CD4-positive, alpha-beta T cell treated with Interleukin-17A for 1 hour (primary cell): ENCODE data around the gene KBTBD8.

Experiments used
- DNase-seq: peaks from one replicate; pipeline ENCODE4 v3.0.0-alpha.2; 2020

KBTBD8 gene

DNA sequence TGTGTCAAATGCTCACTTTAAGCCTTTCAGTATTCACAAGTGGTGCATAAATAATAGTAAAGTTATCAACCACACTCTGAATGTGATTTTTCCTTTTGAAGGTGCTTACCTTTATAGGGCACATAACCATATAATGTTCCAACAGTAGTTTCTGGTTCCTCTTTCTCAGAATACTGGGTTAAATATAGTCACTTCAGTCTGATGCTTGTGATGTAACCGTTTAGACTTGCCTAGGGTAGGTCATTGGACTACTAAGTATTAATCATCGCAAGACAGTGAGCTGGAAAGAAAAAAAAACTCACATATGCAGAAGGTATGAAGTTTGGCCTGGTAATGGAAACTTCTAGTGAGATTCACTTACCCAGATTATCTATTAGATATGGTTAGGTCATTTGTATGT, 1.9 kb downstream of the KBTBD8 start:
- peak; percentile 21 for DNase-seq

DNA sequence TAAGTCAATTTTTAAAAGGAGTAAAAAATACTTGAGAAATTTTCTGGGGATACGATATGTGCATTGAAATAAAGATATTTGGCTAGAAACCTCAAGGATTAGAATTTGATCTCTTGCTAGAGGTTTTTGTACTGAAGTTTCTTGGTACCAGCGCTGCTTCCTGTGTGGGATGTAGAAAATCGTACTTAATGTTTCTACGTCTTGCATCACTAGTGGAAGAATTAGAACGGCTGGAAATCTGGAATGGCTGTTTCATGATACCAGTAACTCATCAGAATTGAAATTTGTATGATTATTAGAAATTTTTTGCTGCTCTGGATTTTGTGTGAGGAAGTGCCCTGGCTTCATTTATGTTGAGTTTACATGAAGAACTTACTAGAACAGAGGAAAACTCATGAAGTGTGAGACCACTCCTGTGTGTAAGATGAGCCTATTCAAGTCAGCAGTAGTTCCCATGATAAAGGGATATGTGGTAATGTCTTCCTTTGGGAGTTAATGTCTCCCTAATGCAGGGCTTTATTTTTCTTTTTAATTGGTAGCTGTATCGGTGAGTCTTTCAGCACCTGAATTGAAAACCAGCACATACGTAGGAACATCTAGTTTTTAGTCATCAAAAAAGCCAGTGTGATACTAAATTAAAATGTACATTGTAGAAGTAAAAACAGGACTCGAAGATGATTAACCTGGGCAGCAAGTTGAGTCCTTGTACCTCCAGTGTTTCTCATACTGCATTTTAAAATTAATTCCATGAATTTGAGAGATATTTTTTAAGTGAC, 3.2 kb downstream of the KBTBD8 start:
- DNase-seq = no peak

DNA sequence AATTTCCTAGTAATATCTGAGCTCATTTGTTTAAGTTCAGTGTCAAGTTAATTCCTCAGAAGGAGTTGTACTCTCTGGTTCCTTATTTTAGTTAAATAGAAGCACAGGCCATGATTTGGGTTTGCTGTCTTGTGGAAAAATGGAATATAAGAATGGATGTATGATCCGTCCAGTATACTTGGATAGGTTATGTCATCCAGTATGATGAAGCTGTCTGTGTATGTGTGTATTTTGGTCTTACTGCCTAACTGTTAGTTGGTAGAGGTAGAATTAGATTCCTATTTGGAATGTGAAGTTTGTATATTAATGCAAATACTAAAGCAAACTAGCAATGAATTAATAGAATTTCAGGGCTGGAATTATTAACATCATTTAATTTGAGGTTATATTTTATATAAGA, 7.9 kb downstream of the KBTBD8 start:
- no peak for DNase-seq

DNA sequence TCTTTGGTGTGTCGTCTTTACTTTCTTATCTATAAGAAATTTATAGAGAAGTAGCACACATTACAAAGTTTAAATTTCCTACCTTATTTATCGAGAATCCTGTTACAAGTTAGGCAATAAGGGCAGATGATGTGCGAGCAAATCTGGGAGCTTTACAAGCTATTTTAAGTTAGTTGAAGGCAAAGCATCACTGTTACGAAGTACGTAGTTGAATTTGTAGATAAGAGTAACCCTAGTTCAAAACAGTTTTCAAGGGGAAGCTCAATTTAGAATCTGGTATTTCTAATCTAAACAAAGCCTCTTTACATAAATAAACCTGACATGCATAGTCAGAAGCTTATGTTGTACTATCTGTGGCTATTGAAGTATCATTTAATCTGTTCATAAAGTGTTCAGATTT, 8.4 kb downstream of the KBTBD8 start:
- DNase-seq = no peak

DNA sequence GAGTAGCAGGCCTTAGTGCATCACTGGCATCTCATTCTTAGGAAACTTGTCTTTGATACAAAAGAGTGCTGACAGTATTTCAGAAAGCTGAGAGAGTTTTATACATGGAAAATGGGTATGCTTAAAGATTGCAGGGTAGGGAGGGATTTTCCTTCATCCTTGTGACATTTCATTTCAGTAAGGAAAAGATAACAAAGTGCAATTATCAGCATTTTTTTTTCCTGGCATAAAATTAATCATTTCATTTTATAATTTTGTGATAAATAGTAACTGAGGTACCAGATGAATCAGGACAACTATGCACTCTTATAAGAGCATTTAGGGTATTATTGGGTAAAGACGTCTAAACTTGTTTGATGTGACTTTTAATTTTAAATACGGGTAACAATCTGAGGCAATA, 10.3 kb downstream of the KBTBD8 start:
- DNase-seq = no peak

DNA sequence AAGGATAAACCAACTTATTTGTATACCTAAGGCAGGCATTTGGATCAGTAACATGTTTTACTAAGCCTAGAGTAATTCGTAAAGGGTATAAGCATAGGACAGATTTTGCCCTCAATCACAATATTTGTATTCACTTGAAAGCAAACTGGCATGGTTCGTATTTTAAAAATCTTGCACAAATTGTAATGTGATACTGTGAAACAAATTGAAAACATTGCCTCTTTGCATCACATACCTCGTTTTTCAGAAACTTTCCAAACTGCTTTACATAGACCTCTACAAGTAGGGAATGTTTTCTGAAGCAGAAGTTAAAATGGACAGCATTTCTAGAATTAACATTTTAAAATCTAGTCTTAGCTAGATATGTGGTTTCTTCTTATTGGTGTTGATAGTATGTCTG, 11.6 kb downstream of the KBTBD8 start:
- no peak for DNase-seq

DNA sequence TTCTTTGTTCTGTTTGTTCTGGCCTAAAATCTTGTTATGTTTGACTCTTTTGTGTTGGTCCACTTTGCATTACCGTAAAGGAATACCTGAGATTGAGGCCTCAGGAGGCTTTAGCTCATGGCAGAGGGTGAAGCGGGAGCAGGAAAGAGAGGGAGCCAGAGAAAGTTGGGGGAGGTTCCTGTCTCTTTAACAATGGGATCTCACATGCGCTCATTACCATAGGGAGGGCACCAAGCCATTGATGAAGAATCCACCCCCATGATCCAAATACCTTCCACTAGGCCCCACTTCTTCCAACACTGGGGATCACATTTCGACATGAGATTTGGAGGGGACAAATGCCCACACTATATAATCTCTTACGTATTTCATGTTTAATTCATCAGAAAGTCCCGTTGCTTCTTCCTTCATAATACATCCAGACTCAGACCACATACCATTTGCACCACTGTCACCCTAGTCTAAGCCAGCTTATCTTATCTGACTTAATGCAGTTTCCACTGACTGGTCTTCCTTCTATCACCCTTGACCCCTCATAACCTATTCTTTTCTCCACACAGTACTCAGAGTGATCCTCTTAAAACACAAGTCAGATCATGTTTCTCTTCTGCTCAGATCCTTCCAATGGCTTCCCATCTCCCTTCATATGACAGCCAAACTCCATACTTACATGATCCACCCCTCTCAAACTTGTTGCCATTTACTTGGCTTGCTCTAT, 13.5 kb downstream of the KBTBD8 start:
- DNase-seq = no peak

DNA sequence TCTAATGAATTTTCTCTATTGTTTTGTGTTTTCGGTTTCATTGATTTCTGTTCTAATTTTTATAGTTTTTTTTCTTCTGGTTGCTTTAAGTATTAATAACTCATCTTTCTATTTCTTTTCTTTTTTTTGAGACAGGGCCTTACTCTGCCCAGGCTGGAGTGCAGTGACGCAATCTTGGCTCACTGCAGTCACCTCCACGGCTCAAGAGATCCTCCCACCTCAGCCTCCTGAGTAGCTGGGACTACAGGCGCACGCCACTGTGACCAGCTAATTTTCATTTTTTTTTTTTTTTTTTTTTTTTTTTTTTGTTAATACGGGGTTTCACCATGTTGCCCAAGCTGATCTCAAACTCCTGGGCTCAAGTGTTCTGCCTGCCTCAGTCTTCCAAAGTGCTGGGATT, 14.5 kb downstream of the KBTBD8 start:
- no peak for DNase-seq

DNA sequence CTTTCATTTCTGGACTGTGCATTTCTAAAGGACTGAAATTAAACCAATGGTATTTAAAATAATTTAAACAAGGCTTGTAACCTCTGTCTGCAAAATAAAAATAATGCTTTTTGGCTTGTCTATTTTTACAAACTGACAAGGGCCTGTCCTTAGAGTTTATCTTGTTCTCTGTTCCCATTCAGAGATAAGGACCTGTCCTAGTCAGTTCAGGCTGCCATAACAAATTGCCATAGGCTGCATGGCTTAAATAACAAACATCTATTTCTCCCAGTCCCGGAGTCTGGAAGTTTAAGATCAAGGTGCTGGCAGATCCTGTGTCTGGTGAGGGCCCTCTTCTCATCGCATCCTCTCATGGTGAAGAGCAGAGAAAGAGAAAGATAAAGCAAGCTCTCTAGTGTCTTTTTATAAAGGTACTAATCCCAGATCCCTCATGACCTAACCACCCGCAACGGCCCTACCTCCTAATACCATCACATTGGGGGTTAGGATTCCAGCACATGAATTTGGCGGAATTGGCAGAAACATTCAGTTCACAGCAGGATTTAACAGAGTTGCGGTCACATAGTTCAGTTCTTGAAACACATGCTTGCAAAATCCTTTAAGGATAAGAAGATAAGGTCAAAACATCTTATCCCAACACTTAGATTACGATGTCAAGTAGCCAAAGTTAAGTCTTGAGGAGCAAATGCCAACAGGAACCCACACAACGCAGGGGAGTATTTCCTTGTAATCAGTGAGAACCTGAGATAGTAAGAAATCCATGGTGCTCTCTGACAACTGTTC, 17.8 kb downstream of the KBTBD8 start:
- no peak for DNase-seq

DNA sequence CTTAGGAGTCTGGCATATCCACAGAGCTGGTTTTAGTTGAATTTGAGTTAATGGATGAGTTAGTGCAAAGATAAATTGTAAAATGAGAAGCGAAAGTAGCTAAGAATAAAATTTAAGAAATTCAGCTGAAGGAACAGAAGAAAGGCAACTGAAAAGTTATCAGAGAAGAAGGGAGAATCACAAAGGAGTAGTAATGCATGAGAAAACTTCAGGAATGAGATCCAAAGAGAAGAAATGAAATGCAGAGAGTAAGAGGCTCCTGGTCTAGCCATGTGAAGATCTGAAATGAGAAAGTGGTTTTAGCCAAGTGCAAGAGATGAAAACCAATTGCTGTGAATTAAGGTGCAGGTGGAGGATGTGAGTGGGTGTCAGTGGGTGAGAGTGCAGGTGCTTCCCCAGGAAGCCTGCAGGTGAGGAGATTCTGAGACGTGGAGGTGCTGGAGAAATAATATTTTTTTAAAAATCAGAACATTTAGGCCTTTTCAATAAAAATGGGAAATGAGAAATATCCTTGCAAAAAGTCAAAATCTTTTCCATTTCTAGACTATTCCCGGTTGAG, 18.5 kb downstream of the KBTBD8 start:
- no peak for DNase-seq

DNA sequence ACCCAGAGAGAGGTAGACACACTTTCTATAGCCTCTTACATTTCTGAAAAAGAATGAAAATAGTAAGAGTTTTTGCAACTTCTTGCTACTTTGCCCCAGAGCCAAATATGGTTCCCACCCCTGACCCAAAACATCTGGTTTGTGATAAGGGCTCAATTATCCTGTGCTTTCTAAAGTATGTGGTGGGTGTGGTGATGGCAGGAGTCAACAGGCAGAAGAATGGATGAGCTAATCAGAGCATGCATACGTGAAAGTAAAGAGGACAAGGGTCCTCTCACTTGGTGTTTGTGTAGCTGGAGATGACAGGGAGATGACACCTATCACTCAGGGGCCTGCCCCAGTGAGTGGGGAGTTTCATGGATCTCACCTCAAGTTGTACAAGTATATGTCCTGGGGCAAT, 19.1 kb downstream of the KBTBD8 start:
- DNase-seq = no peak

DNA sequence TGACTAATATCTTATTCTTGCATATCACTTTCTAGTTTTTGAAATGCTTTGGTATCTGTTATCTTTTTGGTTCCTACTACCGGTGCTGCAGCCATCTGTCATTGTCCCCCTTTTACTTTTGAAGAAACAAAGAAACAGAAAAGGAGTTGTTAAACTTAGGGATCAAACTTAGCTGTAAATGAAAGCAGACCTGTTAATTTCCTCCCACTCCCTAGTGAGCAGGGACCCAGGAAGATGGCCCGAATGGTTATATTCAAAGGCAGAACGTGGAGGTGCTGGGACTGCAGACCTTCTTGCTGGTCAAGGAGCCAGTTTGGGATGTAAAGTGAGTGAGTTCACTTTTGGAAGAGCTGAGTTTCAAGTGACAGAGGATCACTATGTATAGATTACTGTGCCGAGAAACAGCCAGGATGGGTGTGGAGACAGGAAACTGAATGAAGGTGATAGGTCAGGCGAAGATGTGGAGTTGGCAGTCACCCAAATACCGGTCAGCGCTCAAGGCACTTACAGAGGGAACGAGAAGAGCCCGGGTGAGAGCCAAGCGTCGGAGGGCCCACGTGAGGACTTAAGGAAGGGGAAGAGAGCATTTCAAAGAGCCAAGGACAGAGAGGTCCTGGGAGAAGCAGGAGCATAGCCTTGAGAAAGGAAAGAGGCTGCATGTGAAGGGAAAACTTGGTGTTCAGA, 20.1 kb downstream of the KBTBD8 start:
- no peak for DNase-seq

DNA sequence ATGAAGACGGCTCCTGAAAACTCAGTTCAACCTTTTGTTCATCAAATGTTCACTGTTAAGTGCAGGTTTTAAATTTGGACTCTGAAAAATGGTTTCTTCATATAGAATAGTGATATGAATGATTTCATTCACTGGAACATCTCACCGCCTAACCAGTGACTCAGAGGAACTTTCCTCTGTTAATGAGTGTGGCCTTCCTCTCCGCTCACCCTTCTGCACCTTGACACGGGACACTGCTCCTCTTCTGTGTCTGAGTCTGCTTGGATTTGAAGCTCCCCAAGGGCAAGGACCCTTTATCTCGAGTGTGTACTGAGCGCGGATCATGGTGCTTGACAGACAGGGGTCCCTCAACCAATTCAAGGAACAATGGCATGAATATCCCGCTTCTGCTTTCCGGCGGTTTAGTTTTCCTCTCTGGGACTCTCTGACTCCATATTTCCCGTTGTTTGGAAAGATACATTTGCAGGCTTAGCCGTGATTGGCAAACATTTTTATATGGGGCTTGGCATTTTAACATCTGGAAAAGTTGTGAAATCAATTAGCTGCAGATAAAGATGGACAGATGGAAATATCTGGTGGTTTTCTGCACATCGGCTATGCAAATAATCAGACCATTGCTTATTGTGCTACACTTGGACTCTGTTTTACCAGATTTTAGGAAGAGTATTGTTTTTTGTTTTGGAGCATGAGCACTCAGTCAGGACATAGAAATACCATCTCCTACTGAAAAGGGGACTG, 20.9 kb downstream of the KBTBD8 start:
- DNase-seq = no peak

DNA sequence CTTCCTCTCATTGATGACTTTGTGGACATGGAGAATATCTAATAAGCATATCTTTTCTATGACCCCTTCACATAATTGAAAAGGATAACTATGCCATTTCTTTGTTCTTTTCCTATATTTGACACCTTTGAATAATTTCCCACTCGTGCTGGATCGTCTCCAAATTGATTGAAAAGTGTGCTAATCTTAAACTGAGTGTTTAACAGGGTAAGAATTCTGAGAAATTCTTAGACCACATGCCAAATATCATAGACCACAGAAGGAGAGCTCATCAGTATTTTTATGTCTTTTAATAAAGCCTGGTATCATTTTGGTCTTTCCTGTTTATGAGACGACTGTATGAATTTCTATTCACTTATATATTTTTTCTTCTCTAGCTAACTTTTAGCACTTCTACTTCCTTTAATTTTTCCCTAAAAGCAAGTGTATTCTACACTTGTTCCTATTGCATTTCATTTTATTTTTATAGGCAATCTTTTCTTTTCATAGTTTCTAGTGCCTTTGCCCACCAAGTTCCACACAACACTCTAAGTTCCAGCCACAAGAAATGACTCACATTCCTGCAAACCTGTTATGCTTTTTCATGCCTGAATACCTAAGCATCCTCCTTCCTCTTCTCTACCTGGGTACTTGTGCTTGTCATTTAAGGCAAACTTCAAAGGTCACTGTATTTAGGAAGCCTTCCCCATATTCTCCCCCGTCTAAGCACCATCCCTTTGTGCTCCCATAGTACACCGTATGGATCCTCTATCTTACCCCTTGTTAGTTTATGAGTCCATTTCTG, 30.1 kb downstream of the KBTBD8 start:
- no peak for DNase-seq

DNA sequence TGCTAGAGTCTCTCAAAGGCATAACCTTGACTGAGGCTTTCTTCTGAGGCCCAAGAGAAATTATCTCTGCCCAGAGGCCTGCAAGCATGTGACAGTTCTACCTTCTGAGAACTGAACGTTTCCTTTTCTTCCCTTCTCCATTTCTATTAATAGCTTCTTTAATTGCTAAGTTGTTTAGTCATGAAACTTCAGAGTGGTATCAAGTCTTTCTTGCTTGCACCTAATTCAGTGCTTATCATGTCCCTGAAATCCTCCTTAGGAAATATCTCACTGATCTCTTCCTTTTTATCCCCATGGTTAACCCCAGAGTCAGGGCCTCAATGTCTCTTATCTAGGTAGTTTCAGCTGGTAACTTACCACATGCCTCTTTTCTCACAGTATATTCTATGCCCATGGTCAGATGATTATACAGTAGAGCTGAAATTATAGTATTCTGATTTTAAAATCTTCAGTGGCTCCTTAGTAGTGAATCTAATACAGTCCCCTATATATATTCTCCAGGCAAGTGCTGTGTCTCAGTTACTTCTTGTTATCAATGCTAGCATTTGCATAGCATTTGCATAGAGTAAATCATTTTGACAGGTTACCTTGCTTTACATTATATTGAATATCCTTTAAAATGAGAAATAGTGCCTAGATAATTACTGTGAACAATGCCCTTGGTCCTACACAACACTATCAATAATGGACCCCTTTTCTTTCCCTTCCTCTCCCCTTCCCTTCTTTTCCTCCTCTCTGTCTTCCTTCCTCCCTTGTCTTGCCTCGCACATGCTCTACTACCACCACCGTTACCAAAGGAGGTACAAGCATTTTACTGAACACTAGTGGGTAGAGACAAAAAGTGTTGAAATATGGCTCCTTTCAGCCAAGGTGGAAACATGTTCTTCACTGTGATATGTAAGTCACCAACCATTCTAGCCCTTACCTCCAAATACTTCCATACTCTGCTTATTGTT, 33.0 kb downstream of the KBTBD8 start:
- no peak for DNase-seq

DNA sequence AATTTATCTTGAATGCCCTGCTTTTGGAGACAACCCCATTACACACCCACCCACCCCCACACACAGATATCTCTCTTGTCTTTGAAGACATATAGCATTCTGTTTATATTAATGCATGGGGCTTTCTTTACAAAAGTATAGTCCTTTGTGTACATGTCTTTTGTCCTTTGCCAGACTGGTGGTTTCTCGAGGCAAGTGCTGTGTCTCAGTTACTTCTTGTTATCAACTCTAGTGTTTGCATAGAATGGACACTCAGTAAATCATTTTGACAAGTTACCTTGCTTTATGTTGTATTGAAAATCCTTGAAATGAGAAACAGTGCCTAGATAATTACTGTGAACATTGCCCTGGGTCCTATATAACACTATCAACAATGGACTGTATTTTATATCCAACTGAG, 33.9 kb downstream of the KBTBD8 start:
- no peak for DNase-seq

DNA sequence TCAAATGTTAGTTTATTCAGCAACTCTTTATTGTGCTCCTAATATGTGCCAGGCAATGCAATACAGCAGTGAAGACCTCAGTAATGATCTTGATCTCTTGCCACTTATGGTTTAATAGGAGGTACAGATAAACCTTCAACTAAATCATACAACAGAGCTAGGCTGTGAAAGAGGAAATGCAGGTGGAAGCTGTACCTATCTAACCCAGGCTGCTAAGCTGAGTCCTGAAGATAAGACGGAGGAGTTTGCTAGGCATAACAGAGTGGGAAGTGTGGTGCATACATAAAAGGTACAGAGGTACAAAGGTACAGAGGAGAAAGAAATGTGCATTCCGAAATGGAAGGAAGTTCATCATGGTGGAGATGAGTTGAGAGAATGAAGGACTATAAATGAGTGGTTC, 35.0 kb downstream of the KBTBD8 start:
- DNase-seq = no peak

DNA sequence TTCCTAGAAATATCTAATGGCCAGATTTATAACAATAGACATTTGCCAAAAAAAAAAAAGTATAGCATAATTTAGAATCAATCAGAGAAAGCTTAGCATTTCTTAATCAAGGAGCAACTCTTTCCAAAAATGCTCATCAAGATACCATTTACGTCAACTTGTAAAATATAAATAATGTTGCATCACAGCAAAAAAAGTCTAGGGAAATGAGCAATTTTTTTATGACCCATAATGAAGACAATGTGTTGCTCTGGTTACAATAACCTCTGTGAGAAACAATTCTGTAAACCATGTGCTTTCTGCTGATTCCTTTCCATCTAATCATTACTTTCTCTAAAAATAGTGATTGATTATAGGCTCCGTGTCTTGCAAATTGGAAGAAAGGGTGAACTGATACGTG, 36.3 kb downstream of the KBTBD8 start:
- no peak for DNase-seq

DNA sequence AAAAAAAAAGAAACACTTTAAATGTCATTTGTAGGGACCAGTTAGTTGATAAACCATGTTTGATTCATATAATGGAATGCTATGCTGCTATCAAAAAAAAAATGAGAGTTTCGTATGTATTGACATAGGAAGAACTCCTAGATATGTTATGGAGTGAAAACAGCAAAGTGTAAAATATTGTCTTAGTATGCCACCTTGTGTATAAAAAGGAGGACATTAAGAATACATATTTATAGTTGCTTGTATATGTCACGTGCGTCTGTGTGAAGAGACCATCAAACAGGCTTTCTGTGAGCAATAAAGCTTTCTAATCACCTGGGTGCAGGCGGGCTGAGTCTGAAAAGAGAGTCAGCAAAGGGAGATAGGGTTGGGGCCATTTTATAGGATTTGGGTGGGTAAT, 39.5 kb downstream of the KBTBD8 start:
- no peak for DNase-seq

DNA sequence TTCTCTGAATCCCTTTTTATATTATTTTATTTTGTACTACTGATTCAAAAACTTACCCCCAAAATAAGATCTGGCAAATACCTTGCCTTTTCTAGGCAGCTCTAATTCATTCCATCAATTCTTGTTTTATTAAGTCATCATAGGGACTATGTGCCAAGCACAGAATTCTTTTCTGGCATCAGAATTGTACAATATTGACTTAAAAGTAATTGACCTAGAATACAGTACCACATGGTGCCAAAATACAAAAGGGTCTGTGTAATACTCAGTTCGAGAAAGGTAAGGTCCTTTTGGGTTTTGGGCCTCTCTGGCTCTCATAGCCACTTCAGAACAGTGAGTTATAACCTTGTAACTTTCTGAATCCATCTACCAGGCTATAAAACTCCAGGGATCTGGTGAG, 46.2 kb downstream of the KBTBD8 start:
- DNase-seq = no peak
